ENCODE data around the gene CUEDC1.

The CUEDC1 gene

DNA sequence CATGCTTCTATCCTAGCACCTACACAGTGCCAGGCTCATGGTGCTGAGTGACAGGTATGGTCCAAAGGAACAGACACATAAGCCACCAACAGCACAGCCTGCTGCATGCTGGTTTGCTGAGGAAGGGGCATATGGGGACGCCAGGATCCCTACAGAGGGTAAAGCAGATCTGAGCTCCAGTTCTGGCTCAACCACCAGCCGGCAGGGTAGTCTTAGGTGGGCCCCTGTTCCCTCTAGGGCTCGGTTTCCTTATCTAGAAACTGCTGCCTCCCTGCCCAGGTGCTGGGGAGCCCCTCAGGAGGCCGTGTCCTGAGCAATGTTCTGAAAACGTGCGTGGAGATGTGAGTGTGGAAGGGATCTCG is 81.2 kb downstream of the CUEDC1 start:
- no peak for DNase-seq

- DNase-seq: no peak
Observed at GRCh38 chr17:57873261-57874057, 81.8 kb downstream of the CUEDC1 start.

DNA sequence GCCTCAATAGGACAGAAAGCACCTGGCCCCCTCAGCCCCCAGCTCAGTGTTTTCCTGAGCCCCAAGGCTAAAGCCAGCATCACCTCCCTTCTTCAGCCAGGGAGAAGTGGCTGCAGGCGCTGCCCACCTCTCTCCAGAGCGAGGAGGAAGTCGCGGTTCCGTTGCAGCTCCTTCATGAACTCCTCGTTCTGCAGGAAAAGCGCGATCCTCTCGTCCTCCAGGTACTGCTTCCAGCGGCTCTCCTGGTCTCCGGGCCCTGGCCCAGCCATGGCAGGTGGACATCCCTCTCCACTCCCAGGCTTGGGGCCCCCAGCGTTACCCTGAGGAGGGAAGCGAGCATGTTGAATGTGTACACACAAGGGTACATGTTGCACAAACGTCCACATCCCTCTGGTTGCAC is 82.7 kb downstream of the CUEDC1 start:
- peak in 2 of 3 donors; percentile 31 to 53 for DNase-seq

GRCh38 chr17:57871863-57872262 is 83.3 kb downstream of the CUEDC1 start:
- DNase-seq: no peak

DNA sequence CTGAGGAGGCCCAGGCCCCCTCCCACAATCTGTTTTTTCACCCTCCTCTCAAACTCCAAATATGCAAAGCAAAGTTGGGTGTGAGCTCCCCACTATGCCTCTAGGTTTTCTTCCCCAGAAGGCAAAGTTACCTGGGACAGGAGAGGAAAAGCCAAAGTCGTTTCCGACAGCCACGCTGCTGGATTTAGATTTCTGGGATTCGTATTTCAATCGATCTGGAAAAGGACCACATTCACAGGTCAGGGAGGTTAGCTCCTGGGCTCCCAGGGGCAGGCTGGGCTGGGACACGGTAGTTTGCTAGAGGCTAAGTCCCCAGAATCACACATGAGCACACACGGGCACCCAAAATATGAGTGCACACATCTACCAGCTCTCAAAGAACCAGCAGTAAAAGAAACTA is 84.1 kb downstream of the CUEDC1 start:
- DNase-seq: no peak

DNA sequence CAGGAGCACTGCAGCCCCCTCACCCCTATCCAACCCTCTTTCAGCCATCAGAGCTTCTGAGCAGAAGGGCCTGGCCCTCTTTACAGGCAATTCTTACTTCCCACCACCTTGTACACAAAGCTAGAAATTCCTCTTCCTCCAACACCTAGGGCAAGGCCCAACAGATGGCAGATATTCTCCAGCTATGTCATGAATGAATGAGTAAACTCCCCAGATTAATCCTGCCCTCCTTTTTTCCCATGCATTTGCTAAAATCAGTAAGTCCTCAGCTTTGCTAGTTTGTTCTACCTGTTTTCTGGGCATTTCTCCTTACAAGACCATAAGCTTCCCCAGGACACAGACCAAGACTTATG is 85.0 kb downstream of the CUEDC1 start:
- DNase-seq: no peak

GRCh38 chr17:57869617-57870282 is 85.5 kb downstream of the CUEDC1 start:
- no peak for DNase-seq

DNA sequence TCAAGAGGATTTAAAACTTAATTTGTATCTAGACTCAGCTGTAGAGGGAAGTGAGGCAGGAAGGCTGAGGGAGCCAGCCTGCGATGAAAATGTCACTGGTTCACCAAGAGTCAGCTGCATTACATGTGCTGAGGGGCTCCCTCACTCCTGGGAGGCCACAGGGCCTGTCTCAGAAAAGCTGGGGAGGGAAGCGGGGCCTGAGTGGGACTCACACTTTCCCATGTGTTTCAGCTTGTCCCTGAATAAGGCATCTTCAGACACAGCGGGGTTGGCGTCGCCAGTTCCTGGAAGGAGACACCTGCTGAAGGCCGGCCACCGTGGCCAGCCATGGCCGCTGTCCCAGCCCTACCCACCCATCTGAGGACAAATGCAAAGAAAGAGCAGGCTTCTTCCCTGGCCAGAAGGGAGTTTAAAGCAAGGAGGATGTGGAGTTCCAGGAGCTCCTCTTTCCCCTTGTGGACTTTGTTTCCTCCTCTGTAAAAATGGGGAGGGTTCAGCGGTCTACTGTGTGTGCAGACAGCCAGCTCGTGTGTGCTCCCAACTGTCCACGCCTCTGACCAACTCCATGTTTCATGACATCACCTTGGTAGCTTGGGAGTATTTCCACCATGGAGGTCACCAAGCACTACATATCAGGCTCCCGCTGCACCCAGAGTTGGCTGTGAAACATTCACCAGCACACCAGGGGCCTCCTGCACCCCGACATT is 86.1 kb downstream of the CUEDC1 start:
- no peak for DNase-seq

DNA sequence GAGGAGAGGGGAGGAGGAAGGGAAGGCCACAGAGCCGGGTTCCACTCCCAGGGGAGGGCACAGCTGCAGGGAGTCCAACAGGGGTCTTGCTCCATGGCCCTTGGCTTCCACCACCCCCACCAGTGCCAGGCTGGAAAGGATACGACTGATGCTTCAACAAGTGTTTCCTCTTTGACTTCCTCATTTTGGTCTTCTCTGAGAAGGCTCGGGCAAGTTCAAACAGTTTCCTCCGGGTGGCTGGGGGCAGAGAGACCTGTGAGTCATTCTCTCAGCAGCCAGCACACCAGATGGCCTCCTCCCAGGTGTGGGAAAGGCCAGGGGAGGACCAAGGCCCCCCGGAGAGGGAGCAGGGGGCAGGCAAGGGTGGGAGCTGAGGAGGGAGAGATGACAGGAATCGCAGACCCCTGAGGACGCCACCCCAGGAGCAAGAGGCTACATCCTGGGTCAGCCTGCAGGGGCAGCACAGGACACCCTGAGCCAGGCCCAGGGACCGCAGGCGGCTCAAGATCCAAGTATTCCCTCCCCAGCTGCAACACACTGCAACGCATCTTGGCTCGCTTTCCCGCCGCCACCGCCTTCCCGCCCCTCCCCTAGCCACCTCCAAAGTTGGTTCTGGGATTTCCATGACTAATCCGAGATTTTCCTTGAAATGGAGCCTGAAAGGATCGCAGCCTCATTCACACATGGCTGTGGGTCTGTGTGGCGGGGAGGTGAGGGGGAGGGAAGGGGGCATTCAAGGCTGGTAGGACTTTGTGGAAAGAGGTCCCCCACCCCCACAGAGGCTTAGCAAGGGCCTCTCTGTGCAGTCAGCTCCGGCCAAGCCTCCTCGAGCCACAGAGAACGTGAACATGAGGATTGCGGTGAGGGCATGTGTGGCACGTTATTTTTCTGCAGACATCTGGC is 87.0 kb downstream of the CUEDC1 start:
- peak; percentile 89 to 92 (median 90) for DNase-seq

GRCh38 chr17:57867126-57867525 is 88.1 kb downstream of the CUEDC1 start:
- no peak for DNase-seq

GRCh38 chr17:57866723-57867122 is 88.5 kb downstream of the CUEDC1 start:
- no peak for DNase-seq

DNA sequence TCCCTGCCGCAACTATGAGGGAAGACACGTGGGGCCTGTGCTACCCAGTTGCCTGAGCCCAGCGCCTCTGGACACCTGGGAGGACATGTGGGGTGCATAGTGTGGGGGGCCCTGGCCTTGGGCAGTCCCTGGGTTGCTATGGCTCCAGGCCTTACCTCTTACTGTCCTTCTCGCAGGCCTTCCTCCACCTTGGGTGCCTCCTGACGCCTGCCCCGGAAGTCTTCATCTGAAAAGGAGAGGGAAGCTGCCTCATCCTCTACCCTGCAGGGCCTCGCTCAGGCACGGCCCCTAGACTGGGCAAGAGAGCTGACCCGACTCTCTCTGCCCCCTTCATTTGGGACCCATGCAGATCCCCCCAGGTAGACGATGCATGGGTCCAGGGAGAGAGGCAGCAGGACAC is 88.9 kb downstream of the CUEDC1 start:
- DNase-seq: no peak

DNA sequence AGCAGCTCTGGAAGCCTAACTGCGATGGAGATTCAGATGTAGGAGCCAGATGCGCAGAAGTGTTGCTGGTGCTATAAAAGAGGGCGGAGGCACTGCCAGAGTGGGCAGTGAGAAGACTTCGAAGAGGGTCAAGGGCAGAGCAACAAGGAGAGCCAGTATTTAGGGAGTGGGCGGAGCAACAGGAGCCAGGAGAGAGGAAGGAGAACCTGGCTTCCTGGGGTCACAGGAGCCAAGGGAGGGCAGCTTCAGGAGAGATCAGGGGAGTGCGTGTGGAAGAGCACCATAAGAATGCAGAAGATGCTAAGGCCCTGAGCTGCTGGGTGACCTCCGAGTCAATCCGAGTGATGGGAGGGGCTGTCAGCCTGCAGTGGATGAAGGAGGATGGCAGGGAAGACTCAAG is 90.9 kb downstream of the CUEDC1 start:
- no peak for DNase-seq

- no peak for DNase-seq
Observed at GRCh38 chr17:57862694-57863667, 92.2 kb downstream of the CUEDC1 start.

GRCh38 chr17:57861790-57862693 is 93.2 kb downstream of the CUEDC1 start:
- DNase-seq: peak in 2 of 3 donors; percentile 24 to 53

DNA sequence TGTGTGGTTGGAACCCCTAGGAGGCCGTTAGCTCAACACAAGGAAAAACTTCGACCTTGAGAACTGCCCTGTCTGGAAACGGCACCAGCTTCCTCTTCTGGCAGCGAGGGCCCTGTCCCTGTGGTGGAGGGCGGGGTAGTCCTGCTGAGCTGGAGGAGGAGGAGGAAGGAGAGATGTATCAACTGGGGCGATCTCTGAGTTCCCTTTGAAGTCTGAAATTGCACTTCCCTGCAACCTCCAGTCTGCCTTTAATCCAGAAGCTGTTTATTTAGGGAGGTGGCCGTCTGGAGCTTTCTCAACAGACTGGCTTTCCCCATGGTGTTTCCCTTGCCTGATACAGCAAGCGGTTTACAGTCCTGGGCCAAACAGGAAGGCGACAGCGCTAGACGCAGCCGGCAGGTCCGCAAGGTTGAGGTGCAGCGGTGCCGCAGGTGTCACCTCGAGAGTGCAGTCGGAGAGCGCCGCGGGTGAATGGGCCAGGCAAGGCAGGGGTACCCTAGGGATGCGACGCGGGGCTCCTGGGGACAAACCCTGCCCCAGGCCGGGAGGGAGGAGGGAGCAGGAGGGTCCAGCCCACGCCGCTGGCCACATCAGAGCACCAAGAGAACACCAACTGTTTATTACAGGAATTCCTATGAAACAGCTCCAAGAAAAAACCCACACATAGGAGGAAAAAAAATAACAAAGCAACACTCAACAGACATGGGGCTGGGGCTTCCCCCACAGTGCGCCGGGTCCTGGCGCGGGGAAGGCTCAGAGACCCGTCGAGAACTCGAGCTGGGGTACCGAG is 94.0 kb downstream of the CUEDC1 start:
- DNase-seq: peak; percentile 87 to 89 (median 89)

DNA sequence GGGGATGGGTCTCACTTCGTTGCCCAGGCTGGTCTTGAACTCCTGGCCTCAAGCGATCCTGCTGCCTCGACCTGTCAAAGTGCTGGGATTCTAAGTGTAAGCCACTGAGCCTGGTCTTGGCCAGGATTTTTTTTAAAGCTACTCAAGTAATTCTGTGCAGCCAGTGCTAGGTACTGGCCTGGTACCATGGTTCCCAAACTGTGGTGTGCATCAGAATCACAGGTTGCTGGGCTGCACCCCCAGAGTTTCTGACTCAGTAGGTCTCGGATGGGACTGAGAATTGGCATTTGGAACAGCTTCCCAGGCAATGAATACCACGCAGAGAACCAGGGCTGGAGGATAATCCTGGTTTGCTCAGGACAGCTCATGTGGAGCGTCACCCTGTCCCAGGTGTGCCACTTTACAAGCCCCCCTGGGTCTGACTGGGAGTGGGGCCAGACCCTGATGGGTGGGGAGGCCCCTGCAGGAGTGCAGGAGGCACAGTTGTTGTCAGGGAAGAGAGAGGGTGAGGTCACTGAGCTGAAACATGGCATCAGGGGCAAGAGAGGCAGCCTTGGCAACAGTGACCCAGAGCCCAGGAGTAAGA is 94.7 kb downstream of the CUEDC1 start:
- no peak for DNase-seq

DNA sequence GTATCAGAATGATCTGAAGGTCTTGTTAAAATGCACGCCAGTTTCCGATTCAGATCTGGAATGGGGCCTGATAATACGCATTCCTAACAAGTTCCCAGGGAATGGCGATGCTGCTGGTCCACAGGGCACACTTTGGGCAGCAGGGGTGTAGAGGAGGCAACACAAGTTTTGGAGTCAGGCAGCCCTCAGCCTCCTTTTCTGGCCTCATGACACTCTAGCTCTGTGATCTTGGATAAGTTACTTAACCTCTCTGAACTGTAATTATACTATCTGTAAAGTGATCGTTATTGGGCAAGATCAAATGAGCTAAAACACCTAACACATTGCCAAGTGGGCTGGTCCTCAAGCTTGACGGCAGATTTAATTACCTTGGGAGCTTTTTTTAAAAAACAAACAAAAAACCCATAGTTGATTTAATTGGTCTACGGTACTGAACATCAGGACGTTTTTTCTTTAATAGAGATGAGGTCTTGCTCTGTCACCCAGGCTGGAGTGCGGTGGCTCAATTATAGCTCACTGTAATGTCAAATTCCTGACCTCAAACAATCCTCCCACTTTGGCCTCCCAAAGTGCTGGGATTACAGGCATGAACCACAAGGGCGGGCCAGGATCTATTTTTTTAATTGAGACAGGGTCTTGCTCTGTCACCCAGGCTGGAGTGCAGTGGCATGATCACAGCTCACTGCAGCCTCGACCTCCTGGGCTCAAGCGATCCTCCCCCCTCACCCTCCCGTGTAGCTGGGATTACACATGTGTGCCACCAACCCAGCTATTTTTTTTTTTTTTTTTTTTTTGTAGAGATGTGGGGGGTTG is 95.4 kb downstream of the CUEDC1 start:
- no peak for DNase-seq
